ENCODE results near the gene DHX8.

DHX8 gene

GRCh38 chr17:43568506-43569082 is 84.8 kb downstream of the DHX8 start:
- Histone ChIP-seq H3K4me1 (ENCODE audit: insufficient read depth, poor library complexity, severe bottlenecking) (no peaks in the 10 kb centered on the region), H3K27me3 (ENCODE audit: insufficient read depth, poor library complexity, severe bottlenecking) (no peaks in the 10 kb centered on the region), H3K36me3 (ENCODE audit: low read depth) (no peaks in the 10 kb centered on the region), H3K4me3 (ENCODE audit: severe bottlenecking) (no peak overlapping the region), H3K9me3 (ENCODE audit: severe bottlenecking) (no peaks in the 10 kb centered on the region), H3K27ac (ENCODE audit: poor library complexity, severe bottlenecking) (no peak overlapping the region)
- TF ChIP-seq CTCF (IDR thresholded peaks at IDR 0.05; ENCODE audit: poor library complexity, severe bottlenecking): no peak
- no peak for ATAC-seq (ENCODE audit: low read depth)
- no peak for DNase-seq (ENCODE audit: low spot score)

GRCh38 chr17:43570518-43570928 is 86.7 kb downstream of the DHX8 start:
- DNase-seq (ENCODE audit: low spot score) (no peak), ATAC-seq (ENCODE audit: low read depth) (peak; percentile 85)
- Histone ChIP-seq H3K27ac (ENCODE audit: poor library complexity, severe bottlenecking) (no peak overlapping the region), H3K9me3 (ENCODE audit: severe bottlenecking) (no peaks in the 10 kb centered on the region), H3K4me3 (ENCODE audit: severe bottlenecking) (no peak overlapping the region), H3K36me3 (ENCODE audit: low read depth) (no peaks in the 10 kb centered on the region), H3K4me1 (ENCODE audit: insufficient read depth, poor library complexity, severe bottlenecking) (no peaks in the 10 kb centered on the region), H3K27me3 (ENCODE audit: insufficient read depth, poor library complexity, severe bottlenecking) (no peaks in the 10 kb centered on the region)
- no peak for TF ChIP-seq CTCF (IDR thresholded peaks at IDR 0.05; ENCODE audit: poor library complexity, severe bottlenecking)

GRCh38 chr17:43572368-43572980 is 88.7 kb downstream of the DHX8 start:
- ATAC-seq (ENCODE audit: low read depth) (no peak; the same call in 2 of the 3 replicates), DNase-seq (ENCODE audit: low spot score) (no peak)
- no peaks in the 10 kb centered on the region for H3K27me3 ChIP-seq (ENCODE audit: insufficient read depth, poor library complexity, severe bottlenecking)
- no peaks in the 10 kb centered on the region for H3K4me1 ChIP-seq (ENCODE audit: insufficient read depth, poor library complexity, severe bottlenecking)
- no peaks in the 10 kb centered on the region for H3K36me3 ChIP-seq (ENCODE audit: low read depth)
- H3K4me3 ChIP-seq (ENCODE audit: severe bottlenecking): no peak overlapping the region
- no peaks in the 10 kb centered on the region for H3K9me3 ChIP-seq (ENCODE audit: severe bottlenecking)
- no peak overlapping the region for H3K27ac ChIP-seq (ENCODE audit: poor library complexity, severe bottlenecking)
- TF ChIP-seq CTCF (IDR thresholded peaks at IDR 0.05; ENCODE audit: poor library complexity, severe bottlenecking): no peak

GRCh38 chr17:43573579-43574321 is 90.0 kb downstream of the DHX8 start:
- H3K27ac ChIP-seq (ENCODE audit: poor library complexity, severe bottlenecking): no peak overlapping the region

More at GRCh38 chr17:43573579-43574321, 90.0 kb downstream of the DHX8 start:
- H3K9me3 ChIP-seq (ENCODE audit: severe bottlenecking): no peaks in the 10 kb centered on the region
- no peak overlapping the region for H3K4me3 ChIP-seq (ENCODE audit: severe bottlenecking)
- DNase-seq (ENCODE audit: low spot score) (no peak), ATAC-seq (ENCODE audit: low read depth) (no peak)
- H3K36me3 ChIP-seq (ENCODE audit: low read depth): no peaks in the 10 kb centered on the region
- no peaks in the 10 kb centered on the region for H3K27me3 ChIP-seq (ENCODE audit: insufficient read depth, poor library complexity, severe bottlenecking)
- H3K4me1 ChIP-seq (ENCODE audit: insufficient read depth, poor library complexity, severe bottlenecking): peaks cover 4% of the 10 kb centered on the region
- no peak for TF ChIP-seq CTCF (IDR thresholded peaks at IDR 0.05; ENCODE audit: poor library complexity, severe bottlenecking)
